Measurements from ENCODE around the gene GNB1L.

GNB1L gene

GRCh38 chr22:19821523-19822300 lies 33.0 kb downstream of the GNB1L start:
- no peak for DNase-seq

GRCh38 chr22:19820880-19821522 lies 33.7 kb downstream of the GNB1L start:
- no peak for DNase-seq

DNA sequence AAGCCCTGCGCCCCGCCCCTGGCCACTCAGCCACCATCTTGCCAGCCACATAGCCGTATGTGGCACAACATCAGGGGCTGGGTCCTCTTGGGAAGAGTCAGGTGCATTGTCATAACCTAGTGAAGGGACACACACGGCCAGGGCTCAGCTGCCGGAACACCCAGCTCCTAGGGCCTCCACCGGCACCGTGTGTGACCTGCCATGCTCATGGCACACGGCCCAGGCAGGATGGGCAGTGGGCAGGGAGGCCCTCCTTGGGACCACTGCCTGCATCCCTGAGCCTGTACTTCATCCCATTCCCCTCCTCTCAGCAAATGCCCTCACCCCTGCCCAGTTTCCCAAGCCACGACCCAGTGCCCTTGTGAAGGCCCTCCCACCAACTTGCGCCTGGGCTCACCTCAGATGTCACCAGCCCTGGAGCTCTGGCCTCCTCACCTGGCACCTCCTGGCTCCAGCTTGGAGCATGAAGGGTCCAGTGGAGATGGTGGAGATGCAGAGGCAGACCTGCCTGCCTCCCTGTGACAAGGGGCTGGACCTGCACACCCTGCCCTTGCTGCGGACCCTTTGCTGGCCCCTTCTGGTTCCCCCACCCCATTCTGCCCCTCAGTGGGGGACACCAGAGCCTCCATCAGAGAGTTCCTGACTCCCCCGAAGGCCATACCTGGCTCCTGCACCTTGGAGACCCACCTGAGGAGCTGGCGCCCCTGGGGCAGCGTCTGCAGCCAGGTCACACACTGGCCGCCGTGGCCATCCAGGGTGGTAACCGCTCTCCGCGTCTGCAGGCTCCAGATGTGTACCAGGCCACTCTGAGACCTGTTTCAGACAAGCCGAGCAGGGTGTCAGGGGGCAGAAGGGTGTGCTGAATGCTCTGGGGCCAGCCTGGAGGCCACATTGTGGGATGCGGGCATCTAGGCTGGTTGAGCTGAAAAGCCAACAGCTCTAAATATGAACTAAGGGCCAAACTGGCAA lies 34.5 kb downstream of the GNB1L start:
- no peak for DNase-seq

- no peak for DNase-seq
These were observed 35.3 kb downstream of the GNB1L start for GRCh38 chr22:19819208-19819910.

DNA sequence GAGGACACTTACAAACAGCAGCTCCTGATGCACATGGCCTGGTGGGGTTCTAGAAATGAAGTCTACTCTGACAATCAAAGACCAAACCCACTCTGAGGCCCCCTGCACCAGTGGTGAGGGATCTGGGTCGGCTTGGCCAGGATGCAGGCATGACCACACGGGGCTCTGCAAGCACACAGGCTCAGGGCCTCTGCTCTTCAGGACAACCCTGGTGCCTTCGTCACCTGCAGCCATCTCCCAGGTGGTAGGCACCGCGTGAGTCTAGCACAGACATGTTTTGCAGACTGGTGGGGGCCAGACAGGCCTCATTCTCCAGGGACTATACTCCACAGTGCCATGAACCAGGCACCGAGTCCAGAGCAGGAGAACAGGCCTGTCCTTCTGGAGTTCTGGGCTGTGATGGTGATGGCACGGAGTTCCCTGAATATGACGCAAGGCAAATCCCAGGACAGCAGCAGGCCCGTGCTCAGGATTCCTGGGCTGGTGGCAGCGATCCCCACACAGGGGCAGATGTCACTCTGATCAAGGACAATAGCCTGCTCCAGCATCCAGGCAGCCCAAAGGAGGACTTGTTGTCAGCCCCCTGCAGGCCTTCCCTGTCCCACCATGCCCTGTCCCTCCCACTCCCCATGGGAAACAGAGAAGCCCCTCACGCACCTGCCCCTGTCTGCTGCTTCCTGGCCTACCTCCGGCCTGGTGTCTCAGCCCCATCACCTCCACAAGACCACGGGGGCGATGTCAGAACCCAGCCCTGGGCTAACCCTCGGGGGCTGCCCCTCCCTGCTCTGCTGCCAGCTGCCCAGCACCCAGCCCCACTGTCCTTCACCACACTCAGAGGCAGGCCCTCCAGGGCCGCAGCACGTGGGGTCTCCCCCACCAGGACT lies 36.1 kb downstream of the GNB1L start:
- DNase-seq: no peak

GRCh38 chr22:19816372-19817119 lies 38.1 kb downstream of the GNB1L start:
- DNase-seq: no peak

DNA sequence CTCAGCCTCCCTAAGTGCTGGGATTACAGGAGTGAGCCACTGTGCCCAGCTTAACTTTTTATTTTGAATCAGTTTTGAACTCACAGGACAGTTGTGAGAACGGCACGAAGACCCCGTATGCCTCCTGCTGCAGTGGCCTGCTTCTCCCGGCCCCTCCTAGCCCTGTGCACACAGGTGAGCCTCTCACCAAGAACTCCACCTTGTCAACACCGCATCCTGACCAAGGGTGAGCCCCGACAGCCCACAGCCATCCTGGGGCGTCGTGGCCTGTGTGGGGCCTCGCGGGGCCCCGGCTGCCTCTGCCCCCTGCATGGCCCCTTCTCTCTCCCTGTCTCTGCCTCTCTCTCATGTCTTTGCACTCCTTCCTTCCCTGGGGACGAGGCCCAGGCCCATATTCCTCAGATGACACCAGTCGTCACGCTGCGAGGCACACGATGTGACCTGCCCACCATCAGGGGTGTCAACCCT lies 38.8 kb downstream of the GNB1L start:
- no peak for DNase-seq

GRCh38 chr22:19815093-19815822 lies 39.4 kb downstream of the GNB1L start:
- no peak for DNase-seq

- DNase-seq: no peak
These were observed 40.2 kb downstream of the GNB1L start for GRCh38 chr22:19814428-19814827.

- no peak for DNase-seq
These were observed 41.8 kb downstream of the GNB1L start for GRCh38 chr22:19812910-19813309.

DNA sequence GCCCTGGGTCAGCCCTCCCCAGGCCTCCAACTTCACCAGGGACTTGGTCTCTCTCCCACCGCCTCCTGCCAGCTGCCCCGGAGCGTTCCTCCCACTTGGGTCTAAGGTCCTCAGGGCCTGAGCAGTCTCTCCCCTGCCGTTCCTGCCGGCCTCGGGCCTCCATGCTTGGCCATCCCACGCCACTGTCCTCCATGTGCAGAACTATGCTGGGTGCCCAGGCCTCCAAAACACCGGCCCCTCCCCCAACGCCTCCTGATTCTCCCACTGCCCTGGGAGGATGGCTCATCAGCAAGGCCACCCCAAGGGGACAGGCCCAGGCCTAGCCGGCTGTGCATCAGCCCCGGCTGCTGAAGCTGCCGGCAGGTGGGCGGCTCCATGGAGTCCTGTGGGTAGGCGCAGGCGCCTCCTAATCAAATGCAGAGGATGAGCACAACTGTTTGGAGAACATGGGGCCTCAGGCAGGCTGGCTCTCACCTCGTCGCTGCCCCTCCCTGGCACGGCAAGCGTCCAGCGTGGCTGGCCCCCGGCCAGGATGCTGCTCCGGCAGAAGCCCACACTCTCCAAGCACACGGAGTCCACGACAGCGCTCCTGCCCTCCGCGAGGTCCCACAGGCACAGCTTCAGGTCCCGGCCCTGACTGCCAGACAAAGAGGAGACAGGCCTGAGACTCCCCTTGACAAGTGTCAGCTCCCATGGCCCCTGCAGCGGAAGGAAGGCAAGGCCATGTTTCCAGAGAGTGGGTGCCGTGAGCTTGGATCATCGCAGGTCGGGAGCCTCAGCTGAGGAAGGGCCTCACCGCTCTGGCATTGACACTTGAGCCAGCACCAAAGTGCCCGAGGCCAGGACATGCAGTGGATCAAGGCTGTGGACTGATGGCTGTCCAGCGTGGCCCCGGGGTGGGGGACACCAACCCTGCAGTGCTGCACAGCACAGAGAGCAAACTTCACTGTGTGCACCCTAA lies 42.6 kb downstream of the GNB1L start:
- DNase-seq: no peak

GRCh38 chr22:19811211-19811621 lies 43.5 kb downstream of the GNB1L start:
- DNase-seq: no peak

- no peak for DNase-seq
These were observed 44.1 kb downstream of the GNB1L start for GRCh38 chr22:19810381-19811201.

DNA sequence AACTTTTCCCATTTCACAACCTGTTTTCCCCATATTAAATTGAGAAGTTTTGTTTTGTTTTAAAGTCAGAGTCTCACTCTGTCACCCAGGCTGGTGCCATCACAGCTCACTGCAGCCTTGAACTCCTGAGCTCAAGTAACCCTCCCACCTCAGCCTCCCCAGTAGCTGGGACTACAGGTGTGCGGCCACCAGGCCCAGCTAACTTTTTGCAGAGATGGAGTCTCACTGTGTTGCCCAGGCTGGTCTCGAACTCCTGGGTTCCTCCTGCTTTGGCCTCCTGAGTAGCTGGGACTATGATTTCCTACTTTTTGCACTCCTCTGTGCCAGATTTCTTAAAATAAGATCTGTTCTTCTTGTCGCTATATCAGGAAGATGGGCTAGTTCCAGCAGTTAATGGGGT lies 44.9 kb downstream of the GNB1L start:
- DNase-seq: no peak

DNA sequence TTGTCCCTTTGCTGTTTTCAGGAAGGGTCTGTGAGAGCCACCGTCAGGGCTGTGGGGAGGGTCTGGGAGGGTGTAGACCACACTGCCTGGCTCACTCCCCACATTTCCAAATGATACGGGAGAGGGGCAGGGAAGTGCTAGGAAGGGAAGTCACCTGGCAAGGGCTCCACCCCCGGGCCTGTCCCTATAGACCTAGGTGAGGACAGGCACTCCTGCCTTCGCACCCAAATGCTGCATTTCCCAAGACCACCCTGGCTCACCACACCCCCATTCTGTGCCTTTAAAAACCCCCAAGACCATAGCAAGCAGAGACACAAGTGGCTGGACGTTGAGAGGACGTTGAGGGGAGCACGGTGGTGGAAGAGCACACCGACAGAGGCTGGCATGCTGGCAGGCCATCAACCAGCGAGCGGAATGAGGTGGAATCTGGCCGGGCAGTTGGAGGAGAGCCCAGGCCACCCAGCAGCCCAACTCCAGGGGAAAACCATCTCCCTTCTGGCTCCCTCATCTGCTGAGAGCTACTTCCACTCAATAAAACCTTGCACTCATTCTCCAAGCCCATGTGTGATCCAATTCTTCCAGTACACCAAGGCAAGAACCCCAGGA lies 45.7 kb downstream of the GNB1L start:
- no peak for DNase-seq

GRCh38 chr22:19807914-19808872 lies 46.5 kb downstream of the GNB1L start:
- no peak for DNase-seq
